Ascending aorta (tissue), 2 donors: ENCODE measurements around the gene IER5. TPM values are rescaled to one million over a fixed set of nuclear protein-coding genes. Genes with fewer than 3 reads are reported as not detected.

Experiments
- DNase-seq, 2 donors: peaks; one replicate each; pipeline ENCODE4 v3.0.0-alpha.2; 2019; ENCODE audit warnings: low spot score in 2 of 2
- H3K27ac ChIP-seq, 2 donors: fragments of 200-600 bp; sonication (generic); one replicate each; pipeline ENCODE4 v1.5.1; 2016 to 2017; ENCODE audit warnings: mild to moderate bottlenecking in 1 of 2
- H3K27me3 ChIP-seq: fragments of 200-600 bp; sonication (generic); one replicate; pipeline ENCODE4 v1.5.1; 2017
- H3K36me3 ChIP-seq, 2 donors: fragments of 200-600 bp; sonication (generic); one replicate each; pipeline ENCODE4 v1.5.1; 2016
- H3K4me1 ChIP-seq, 2 donors: fragments of 200-600 bp; sonication (generic); one replicate each; pipeline ENCODE4 v1.5.1; 2016 to 2017; ENCODE audit warnings: mild to moderate bottlenecking in 1 of 2
- H3K4me3 ChIP-seq, 2 donors: fragments of 200-600 bp; sonication (generic); one replicate each; pipeline ENCODE4 v1.5.1; 2016 to 2017; ENCODE audit warnings: mild to moderate bottlenecking in 1 of 2
- H3K9me3 ChIP-seq, 2 donors: fragments of 200-600 bp; sonication (generic); one replicate each; pipeline ENCODE4 v1.5.1; 2016
- CTCF ChIP-seq, 3 experiments: fragments of 200-600 bp in 2 of 3; fragments of 450-650 bp in 1 of 3; sonication (generic) in 2 of 3; IDR thresholded peaks; one replicate each; pipeline ENCODE4 v1.5.1; 2016 to 2019; ENCODE audit warnings: antibody characterized with exemption in 3 of 3, mild to moderate bottlenecking in 1 of 3, moderate library complexity in 1 of 3
- intact Hi-C: fragments of 100-400 bp; cut with DNase I; formaldehyde crosslinking; loops from one replicate; pipeline ENCODE4 v1.15.1; 2023
- total RNA-seq: library from RNA; depleted of rRNA; stranded (reverse); fragments of >200 nt; gene quantifications from one replicate; pipeline ENCODE4 v1.1.0, GENCODE V29; 2016

IER5 gene
- total RNA-seq, 1 donor from 2014 or later, result 47.9 TPM

DNA sequence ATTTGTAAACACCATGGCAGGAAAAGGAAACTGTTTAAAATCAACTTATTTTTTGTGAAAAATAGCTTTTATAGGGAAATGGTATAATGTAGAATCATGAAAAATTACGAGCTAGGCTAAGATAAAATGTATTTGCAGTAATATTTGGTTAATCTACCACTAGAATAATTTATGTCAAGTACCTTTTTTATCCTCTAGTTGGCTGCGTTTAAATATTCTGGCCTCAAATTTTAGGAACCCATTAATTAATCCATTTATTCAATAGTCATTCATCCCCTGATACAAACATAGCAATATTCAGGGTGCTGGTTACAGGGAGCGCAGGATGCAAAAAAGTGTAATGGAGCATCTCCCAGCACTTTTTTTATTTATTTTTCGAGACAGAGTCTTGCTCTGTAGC lies 8.6 kb upstream of the IER5 start:
- H3K4me3 ChIP-seq, result no peak overlapping the region
- H3K9me3 ChIP-seq, result no peaks in the 10 kb centered on the region
- H3K36me3 ChIP-seq, result no peaks in the 10 kb centered on the region
- H3K27me3 ChIP-seq, result no peaks in the 10 kb centered on the region
- H3K27ac ChIP-seq, result no peak overlapping the region
- no peak for DNase-seq
- intact Hi-C loops, result no loop called here
- no peaks in the 10 kb centered on the region for H3K4me1 ChIP-seq
- no peak for TF ChIP-seq CTCF (IDR thresholded peaks at IDR 0.05)

GRCh38 chr1:181080556-181080955 lies 7.9 kb upstream of the IER5 start:
- intact Hi-C loops, result no loop called here
- Histone ChIP-seq H3K4me3 (no peak overlapping the region), H3K4me1 (no peaks in the 10 kb centered on the region), H3K27ac (no peak overlapping the region), H3K27me3 (no peaks in the 10 kb centered on the region), H3K9me3 (no peaks in the 10 kb centered on the region), H3K36me3 (no peaks in the 10 kb centered on the region)
- TF ChIP-seq CTCF (IDR thresholded peaks at IDR 0.05), result no peak
- DNase-seq, result no peak

GRCh38 chr1:181081395-181081794 lies 7.1 kb upstream of the IER5 start:
- no peak for DNase-seq
- Histone ChIP-seq H3K4me1 (no peaks in the 10 kb centered on the region), H3K27me3 (no peaks in the 10 kb centered on the region), H3K36me3 (no peaks in the 10 kb centered on the region), H3K9me3 (no peaks in the 10 kb centered on the region), H3K4me3 (no peak overlapping the region), H3K27ac (no peak overlapping the region)
- intact Hi-C loops, result no loop called here
- TF ChIP-seq CTCF (IDR thresholded peaks at IDR 0.05), result no peak

DNA sequence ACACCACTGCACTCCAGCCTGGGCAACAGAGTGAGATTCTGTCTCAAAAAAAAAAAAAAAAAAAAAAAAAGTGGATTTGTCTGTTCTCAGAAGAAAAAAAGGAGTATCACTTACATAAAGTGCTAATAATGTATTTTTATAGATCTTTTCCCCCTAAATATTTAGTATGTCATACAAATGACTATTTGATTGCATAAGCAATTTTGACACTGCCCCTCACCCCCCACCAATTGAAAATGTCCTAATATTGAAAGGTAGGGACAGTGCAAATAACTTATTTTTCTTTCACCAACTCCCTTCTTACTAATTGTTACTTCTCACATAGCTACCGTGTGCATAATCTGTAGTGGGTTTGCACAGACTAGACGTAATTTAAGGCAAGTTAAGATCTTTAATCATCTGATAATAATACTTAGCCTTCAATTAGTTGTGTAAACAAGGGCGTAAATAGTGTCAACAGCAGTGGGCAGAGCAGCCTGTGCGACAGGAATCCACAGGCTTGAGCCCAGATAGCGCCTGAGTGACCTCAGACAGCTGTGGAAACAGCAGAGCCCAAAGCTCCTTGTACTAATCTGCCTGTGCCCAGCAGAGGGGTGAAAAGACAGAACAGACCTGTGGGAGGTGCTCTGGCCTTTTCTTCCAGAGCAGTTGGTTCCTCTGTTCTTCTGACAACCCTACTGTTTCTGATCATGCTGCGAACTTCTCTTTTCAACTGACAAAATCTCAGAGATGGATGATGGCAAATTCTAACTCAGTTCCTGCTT lies 4.5 kb upstream of the IER5 start:
- intact Hi-C loops, result loop anchor here (1.0 kb wide), 2 partner anchors 58 to 82 kb away; no protein-coding TSS in a partner anchor
- H3K9me3 ChIP-seq, result no peaks in the 10 kb centered on the region
- H3K27me3 ChIP-seq, result no peaks in the 10 kb centered on the region
- DNase-seq, result peak in 1 of 2 donors; percentile 73
- no peak overlapping the region for H3K4me3 ChIP-seq
- H3K27ac ChIP-seq, result no peak overlapping the region
- H3K4me1 ChIP-seq, result no peaks in the 10 kb centered on the region
- TF ChIP-seq CTCF (IDR thresholded peaks at IDR 0.05), result peak; percentile 52 to 68 (median 55)
- no peaks in the 10 kb centered on the region for H3K36me3 ChIP-seq

GRCh38 chr1:181084606-181084969 lies 3.9 kb upstream of the IER5 start:
- Histone ChIP-seq H3K4me3 (no peak overlapping the region), H3K9me3 (no peaks in the 10 kb centered on the region), H3K36me3 (no peaks in the 10 kb centered on the region), H3K27ac (no peak overlapping the region), H3K27me3 (no peaks in the 10 kb centered on the region), H3K4me1 (no peaks in the 10 kb centered on the region)
- DNase-seq, result no peak
- TF ChIP-seq CTCF (IDR thresholded peaks at IDR 0.05), result no peak
- intact Hi-C loops, result loop anchor here (1.0 kb wide), 2 partner anchors 58 to 82 kb away; no protein-coding TSS in a partner anchor
